Transverse colon (tissue), 3 donors: ENCODE data around the gene ERP27.

Experiments used
- CTCF ChIP-seq, 5 experiments: fragments of 200-600 bp in 3 of 5; fragments of 450-650 bp in 2 of 5; sonication (generic) in 3 of 5; IDR thresholded peaks; 1 replicate in 2 of 5; 2 replicates in 3 of 5; pipeline ENCODE4 v1.5.1; 2016 to 2017; ENCODE audit warnings: antibody characterized with exemption in 5 of 5, inconsistent platforms in 3 of 5, mild to moderate bottlenecking in 2 of 5, moderate library complexity in 1 of 5
- POLR2A ChIP-seq: fragments of 450-650 bp; IDR thresholded peaks from one replicate; pipeline ENCODE4 v1.6.1; 2016; ENCODE audit warnings: antibody characterized with exemption, mild to moderate bottlenecking, moderate library complexity

DNA sequence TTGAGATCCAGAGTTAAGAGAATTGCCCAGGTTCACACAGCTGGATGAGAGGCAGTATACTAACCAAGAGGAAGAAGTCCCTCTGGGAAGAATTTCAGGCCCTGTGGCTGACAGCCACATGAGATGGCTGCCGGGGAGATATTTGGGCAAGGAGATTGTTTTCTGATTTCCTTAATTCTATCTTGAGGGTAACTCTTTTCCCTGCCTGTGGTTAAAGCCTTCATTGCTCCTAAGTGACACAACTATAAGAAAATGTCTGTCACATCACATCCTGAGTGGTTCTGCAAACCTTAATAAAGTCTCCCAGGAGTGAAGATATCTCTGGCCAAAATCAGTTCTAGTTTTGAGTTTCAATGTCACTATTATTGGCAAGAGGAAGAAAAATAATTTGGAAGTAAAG, 13.5 kb upstream of the ERP27 start:
- no peak for TF ChIP-seq CTCF (IDR thresholded peaks at IDR 0.05)
- no peak for TF ChIP-seq POLR2A
